Heart right ventricle (tissue), 16 donors: ENCODE data around the gene TECTA. TPM values are rescaled to one million over a fixed set of nuclear protein-coding genes. Genes with fewer than 3 reads are reported as not detected.
"Not testable (repeated sequence)": the region's sequence is repeated elsewhere in the genome, so short reads cannot be mapped to it uniquely, and the experiment has no call there.

Source experiments
- ATAC-seq, 8 donors: fragments of 200-7000 bp; cut with Tn5 transposase; one replicate each; pipeline ENCODE4 v1.9.1; 2020; ENCODE audit warnings: mild to moderate bottlenecking in 8 of 8, moderate library complexity in 8 of 8, moderate number of reproducible peaks in 1 of 8
- DNase-seq, 2 donors: peaks; one replicate each; pipeline ENCODE4 v3.0.0-alpha.2; 2020
- H3K27ac ChIP-seq, 10 donors: fragments of 200-600 bp; sonication (generic) in 2 of 10; one replicate each; pipeline versions ENCODE4 v1.5.0 to v1.8.0; 2020 to 2022; ENCODE audit warnings: mild to moderate bottlenecking in 3 of 10
- H3K27me3 ChIP-seq, 7 donors: fragments of 200-600 bp; one replicate each; pipeline ENCODE4 v1.8.0; 2021 to 2022; ENCODE audit warnings: mild to moderate bottlenecking in 2 of 7
- H3K36me3 ChIP-seq, 9 donors: fragments of 200-600 bp; sonication (generic) in 1 of 9; one replicate each; pipeline versions ENCODE4 v1.5.0 to v1.8.0; 2020 to 2022; ENCODE audit warnings: mild to moderate bottlenecking in 2 of 9
- H3K4me1 ChIP-seq, 9 donors: fragments of 200-600 bp; sonication (generic) in 1 of 9; one replicate each; pipeline versions ENCODE4 v1.5.0 to v1.8.0; 2020 to 2022; ENCODE audit warnings: mild to moderate bottlenecking in 4 of 9
- H3K4me3 ChIP-seq, 10 donors: fragments of 200-600 bp; sonication (generic) in 2 of 10; one replicate each; pipeline versions ENCODE4 v1.5.0 to v1.8.0; 2020 to 2022; ENCODE audit warnings: mild to moderate bottlenecking in 7 of 10, moderate library complexity in 2 of 10
- H3K9me3 ChIP-seq, 11 donors: fragments of 200-600 bp in 10 of 11; sonication (generic) in 2 of 11; one replicate each; pipeline versions ENCODE4 v1.5.0 to v1.8.0; 2013 to 2022; ENCODE audit warnings: mild to moderate bottlenecking in 2 of 11, control low read depth in 1 of 11, moderate library complexity in 1 of 11
- CTCF ChIP-seq, 9 donors: fragments of 200-600 bp; sonication (generic) in 2 of 9; IDR thresholded peaks; one replicate each; pipeline versions ENCODE4 v1.5.0 to v1.8.0; 2021 to 2022; ENCODE audit warnings: antibody characterized with exemption in 9 of 9, mild to moderate bottlenecking in 5 of 9, moderate library complexity in 1 of 9
- WGBS, 2 donors: extraction: QIAGEN DNeasy Blood & Tissue Kit; methylation state at CpG; one replicate each; pipeline ENCODE4 v1.1.7; 2013; ENCODE audit warnings: inconsistent platforms in 1 of 2; 5-methylcytosine and 5-hydroxymethylcytosine counted together
- intact Hi-C, 10 donors: fragments of 100-400 bp; cut with DNase I; formaldehyde crosslinking; loops; one replicate each; pipeline versions ENCODE4 v1.11.1 to v1.14.2; 2022
- polyA plus RNA-seq, 2 donors: library from polyadenylated mRNA; stranded (reverse); fragments of 200-250 nt; gene quantifications; one replicate each; pipeline ENCODE4 v1.2.3, GENCODE V29; 2013
- total RNA-seq, 10 donors: library from RNA; stranded (reverse); fragmentation: NEBNext Ultra II Directional in 3 of 10; extraction: Animal tissue kit (Norgen Biotek cat#: 25700) in 3 of 10; gene quantifications; one replicate each; pipeline versions ENCODE4 v1.2.1 to v1.2.4, GENCODE V29; 2021 to 2023
- donor health status: Arrhythmogenic right ventricular cardiomyopathy.
- donor health status: ischemic (EF 13 %, LVEDD 7.1; RV severe dilation, severe dysfunction).
- donor health status: healthy with polysubstance abuse.
- donor health status: DM: no; HTN: yes; CAD: no.
- donor health status: DM: no; HTN: no; CAD: no.
- donor health status: ischemic (EF 25% LVEDD 6.9; RV normal size, moderate dysfunction).
- donor health status: ischemic (EF 25% LVEDD 5.7; RV mildly dilated, moderate dysfunction).
- donor health status: healthy.
- donor health status: DM: yes; HTN: yes; CAD: no.
- donor health status: Ischemic cardiomyopathy.
- donor health status: ischemic (EF 35%, LVEDD 5.7; RV mildly dilated, moderate dysfunction).
- donor health status: nonischemic (EF 11% LVEDD 7.7; RV severe dilation, severe dysfunction).
- donor health status: DM: yes; HTN: yes; CAD: no.
- donor health status: PGD.
- donor health status: ischemic (EF 29% LVEDD 5.4; RV normal size, mild dysfunction).
- donor health status: nonischemic (EF 23%, LVEDD 6.1; RV moderate dilation, normal function).

TECTA gene
- total and polyA plus RNA-seq, 12 donors = 0.38 to 1.9 (median 1.1) TPM

- ATAC-seq (no peak), DNase-seq (no peak)
- Histone ChIP-seq H3K27ac (no peak overlapping the region), H3K36me3 (no peaks in the 10 kb centered on the region), H3K9me3 (no peaks in the 10 kb centered on the region), H3K4me3 (no peak overlapping the region), H3K27me3 (peaks cover 0 to 21% (median 0%) of the 10 kb centered on the region in 7 donors), H3K4me1 (peaks cover 0 to 19% (median 7%) of the 10 kb centered on the region in 9 donors)
- intact Hi-C loops = loop anchor here in 8 of 10 donors (5.0 to 10.0 kb wide), 6 partner anchors 156 to 599 kb away; partner anchors contain the start of gene GRIK4 (in 4 of the 8)
- WGBS, 2 donors = 69 to 77% methylated on average over 10 of the region's 10 CpGs
- no peak for TF ChIP-seq CTCF (IDR thresholded peaks at IDR 0.05)
These were observed 10.1 kb downstream of the TECTA start for GRCh38 chr11:121110871-121111724.

- no peak overlapping the region for H3K4me3 ChIP-seq
- H3K36me3 ChIP-seq = no peaks in the 10 kb centered on the region
- ATAC-seq = peak; percentile 83 to 95 (median 90)
- no peak overlapping the region for H3K27ac ChIP-seq
- TF ChIP-seq CTCF (IDR thresholded peaks at IDR 0.05) = peak; percentile 37 to 76 (median 66)
- H3K4me1 ChIP-seq = peaks cover 0 to 19% (median 7%) of the 10 kb centered on the region in 9 donors
- 50 to 51% methylated on average over 32 of the region's 32 CpGs for WGBS, 2 donors
- peaks cover 0 to 21% (median 0%) of the 10 kb centered on the region in 7 donors for H3K27me3 ChIP-seq
- H3K9me3 ChIP-seq = no peaks in the 10 kb centered on the region
- intact Hi-C loops = loop anchor here in 9 of 10 donors (1.0 to 10.0 kb wide), 9 partner anchors 158 to 602 kb away; partner anchors contain the start of gene GRIK4 (in 7 of the 9)
- DNase-seq = peak; percentile 48 to 69
These were observed 11.7 kb downstream of the TECTA start for GRCh38 chr11:121112498-121113455.

GRCh38 chr11:121113611-121114010 lies 12.6 kb downstream of the TECTA start:
- peaks cover 0 to 21% (median 0%) of the 10 kb centered on the region in 7 donors for H3K27me3 ChIP-seq
- intact Hi-C loops = loop anchor here in 9 of 10 donors (2.0 to 10.0 kb wide), 8 partner anchors 159 to 603 kb away; partner anchors contain the start of gene GRIK4 (in 6 of the 9)
- no peak overlapping the region for H3K4me3 ChIP-seq
- H3K4me1 ChIP-seq = peaks cover 0 to 19% (median 7%) of the 10 kb centered on the region in 9 donors
- no peaks in the 10 kb centered on the region for H3K9me3 ChIP-seq
- DNase-seq (no peak), ATAC-seq (no peak)
- no peaks in the 10 kb centered on the region for H3K36me3 ChIP-seq
- no peak for TF ChIP-seq CTCF (IDR thresholded peaks at IDR 0.05)
- no peak overlapping the region for H3K27ac ChIP-seq
- 78 to 80% methylated on average over 9 of the region's 9 CpGs for WGBS, 2 donors

- intact Hi-C loops = loop anchor here in 4 of 10 donors (10.0 kb wide), 3 partner anchors 160 to 600 kb away; partner anchors contain the start of gene GRIK4 (in 1 of the 4)
- not testable (repeated sequence) for ATAC-seq, H3K36me3 ChIP-seq, DNase-seq, H3K27ac ChIP-seq, H3K9me3 ChIP-seq, H3K4me3 ChIP-seq
- H3K27me3 ChIP-seq = peaks cover 0 to 21% (median 0%) of the 10 kb centered on the region in 7 donors
- H3K4me1 ChIP-seq = peaks cover 0 to 19% (median 7%) of the 10 kb centered on the region in 9 donors
- WGBS, 2 donors = 95 to 100% methylated on average over 1 of the region's 1 CpG
These were observed 14.0 kb downstream of the TECTA start for GRCh38 chr11:121115024-121115423.
